Natural killer cell (primary cell): ENCODE measurements around the gene SF3B6. TPM values are rescaled to one million over a fixed set of nuclear protein-coding genes. Genes with fewer than 3 reads are reported as not detected.
"Not testable (repeated sequence)": the region's sequence is repeated elsewhere in the genome, so short reads cannot be mapped to it uniquely, and the experiment has no call there.

Source experiments
- ATAC-seq, 3 donors: fragments of 150-1000 bp in 2 of 3; fragments of 200-7000 bp in 1 of 3; cut with Tn5 transposase; 1 replicate in 1 of 3; 2 replicates in 2 of 3; pipeline ENCODE4 v1.10.0; 2021; ENCODE audit warnings: mild to moderate bottlenecking in 2 of 3, moderate library complexity in 2 of 3
- DNase-seq, 2 donors: peaks; one replicate each; pipeline versions ENCODE4 v3.0.0 to v3.0.0-alpha.2; 2013 to 2021; ENCODE audit warnings: mixed read lengths in 1 of 2
- H3K27ac ChIP-seq: one replicate; pipeline ENCODE4 v1.5.1; 2013; ENCODE audit warnings: mild to moderate bottlenecking, low read length
- H3K27me3 ChIP-seq: one replicate; pipeline ENCODE4 v1.6.1; 2013; ENCODE audit warnings: low read length; ENCODE audit not compliant: control insufficient read depth, insufficient read depth
- H3K36me3 ChIP-seq: one replicate; pipeline ENCODE4 v1.6.1; 2013; ENCODE audit warnings: low read length; ENCODE audit not compliant: control insufficient read depth, insufficient read depth
- H3K4me1 ChIP-seq: one replicate; pipeline ENCODE4 v1.6.1; 2013; ENCODE audit warnings: low read length; ENCODE audit not compliant: control insufficient read depth, insufficient read depth
- H3K4me3 ChIP-seq: one replicate; pipeline ENCODE4 v1.5.1; 2013; ENCODE audit warnings: low read length
- H3K9me3 ChIP-seq: one replicate; pipeline ENCODE4 v1.6.1; 2013; ENCODE audit warnings: low read length; ENCODE audit not compliant: control insufficient read depth, insufficient read depth
- H3K27ac Mint-ChIP-seq, 2 donors: one replicate each; pipeline ENCODE4 v1.8.0; 2022; ENCODE audit warnings: mild to moderate bottlenecking in 2 of 2, mixed read lengths in 2 of 2, moderate library complexity in 1 of 2
- H3K27me3 Mint-ChIP-seq, 2 donors: one replicate each; pipeline ENCODE4 v1.8.0; 2022; ENCODE audit warnings: low read depth in 2 of 2, mixed read lengths in 2 of 2
- H3K36me3 Mint-ChIP-seq: one replicate; pipeline ENCODE4 v1.8.0; 2022; ENCODE audit warnings: mixed read lengths
- H3K4me1 Mint-ChIP-seq, 2 donors: one replicate each; pipeline ENCODE4 v1.8.0; 2022; ENCODE audit warnings: mixed read lengths in 2 of 2
- H3K4me3 Mint-ChIP-seq: one replicate; pipeline ENCODE4 v1.8.0; 2022; ENCODE audit warnings: mild to moderate bottlenecking, moderate library complexity, mixed read lengths
- H3K9me3 Mint-ChIP-seq, 2 donors: one replicate each; pipeline ENCODE4 v1.8.0; 2022; ENCODE audit warnings: mixed read lengths in 2 of 2
- WGBS: methylation state at CpG from one replicate; pipeline ENCODE4 v1.1.7; 2013; ENCODE audit warnings: missing lambda C conversion rate; ENCODE audit not compliant: insufficient coverage; 5-methylcytosine and 5-hydroxymethylcytosine counted together
- intact Hi-C: fragments of 100-400 bp; cut with micrococcal nuclease; formaldehyde crosslinking; loops from one replicate; pipeline ENCODE4 v1.14.2; 2022
- total RNA-seq, 4 donors: library from RNA; stranded (reverse); fragments of 120-200 nt in 1 of 4; gene quantifications; one replicate each; pipeline versions ENCODE4 v1.2.3 to v1.2.4, GENCODE V29; 2013 to 2022
- TF ChIP-seq, protein P1 (sequence below): fragments of 200-600 bp; IDR thresholded peaks from one replicate; pipeline ENCODE4 v1.8.0; 2022; ENCODE audit warnings: antibody characterized with exemption

Gene SF3B6
- total RNA-seq, 3 donors from 2014 or later (not counting 1 experiment from before 2014, with no cell fraction given): 57.2 to 65.1 (median 57.4) TPM

DNA sequence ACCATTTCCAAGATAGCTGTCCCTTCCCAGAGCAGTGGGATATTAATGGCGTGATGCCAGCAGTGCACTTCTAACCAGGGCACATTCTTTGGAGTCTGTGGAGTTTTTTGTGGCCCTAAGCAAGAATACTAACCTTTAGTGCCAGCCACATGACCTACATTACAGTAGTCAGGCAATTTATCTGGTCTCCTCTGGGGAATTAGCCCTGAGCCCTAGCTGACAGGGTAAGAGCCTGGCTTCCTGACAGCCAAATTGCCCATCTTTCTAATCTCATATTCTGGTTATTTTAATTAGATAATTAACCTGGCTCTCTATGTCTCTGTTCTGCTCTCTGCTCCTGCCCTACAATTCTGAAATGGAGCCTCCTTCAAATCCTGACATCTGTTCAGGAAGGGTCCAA is 41.8 kb upstream of the SF3B6 start:
- intact Hi-C loops: no loop called here
- H3K27me3 ChIP-seq: no peaks in the 10 kb centered on the region
- H3K4me1 ChIP-seq: peaks cover 3% of the 10 kb centered on the region
- TF ChIP-seq, protein P1, sequence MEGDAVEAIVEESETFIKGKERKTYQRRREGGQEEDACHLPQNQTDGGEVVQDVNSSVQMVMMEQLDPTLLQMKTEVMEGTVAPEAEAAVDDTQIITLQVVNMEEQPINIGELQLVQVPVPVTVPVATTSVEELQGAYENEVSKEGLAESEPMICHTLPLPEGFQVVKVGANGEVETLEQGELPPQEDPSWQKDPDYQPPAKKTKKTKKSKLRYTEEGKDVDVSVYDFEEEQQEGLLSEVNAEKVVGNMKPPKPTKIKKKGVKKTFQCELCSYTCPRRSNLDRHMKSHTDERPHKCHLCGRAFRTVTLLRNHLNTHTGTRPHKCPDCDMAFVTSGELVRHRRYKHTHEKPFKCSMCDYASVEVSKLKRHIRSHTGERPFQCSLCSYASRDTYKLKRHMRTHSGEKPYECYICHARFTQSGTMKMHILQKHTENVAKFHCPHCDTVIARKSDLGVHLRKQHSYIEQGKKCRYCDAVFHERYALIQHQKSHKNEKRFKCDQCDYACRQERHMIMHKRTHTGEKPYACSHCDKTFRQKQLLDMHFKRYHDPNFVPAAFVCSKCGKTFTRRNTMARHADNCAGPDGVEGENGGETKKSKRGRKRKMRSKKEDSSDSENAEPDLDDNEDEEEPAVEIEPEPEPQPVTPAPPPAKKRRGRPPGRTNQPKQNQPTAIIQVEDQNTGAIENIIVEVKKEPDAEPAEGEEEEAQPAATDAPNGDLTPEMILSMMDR: no peak
- H3K36me3 Mint-ChIP-seq: no peaks in the 10 kb centered on the region
- H3K36me3 ChIP-seq: no peaks in the 10 kb centered on the region
- ATAC-seq (no peak), DNase-seq (no peak)
- no peaks in the 10 kb centered on the region for H3K9me3 ChIP-seq
- H3K27ac Mint-ChIP-seq: no peak overlapping the region
- no peak overlapping the region for H3K27ac ChIP-seq
- H3K4me3 Mint-ChIP-seq: no peak overlapping the region
- H3K4me1 Mint-ChIP-seq: peaks cover 6 to 7% of the 10 kb centered on the region in 2 donors
- H3K4me3 ChIP-seq: no peak overlapping the region
- no peaks in the 10 kb centered on the region for H3K9me3 Mint-ChIP-seq
- no peaks in the 10 kb centered on the region for H3K27me3 Mint-ChIP-seq
- WGBS: 100% methylated on average over 1 of the region's 1 CpG

DNA sequence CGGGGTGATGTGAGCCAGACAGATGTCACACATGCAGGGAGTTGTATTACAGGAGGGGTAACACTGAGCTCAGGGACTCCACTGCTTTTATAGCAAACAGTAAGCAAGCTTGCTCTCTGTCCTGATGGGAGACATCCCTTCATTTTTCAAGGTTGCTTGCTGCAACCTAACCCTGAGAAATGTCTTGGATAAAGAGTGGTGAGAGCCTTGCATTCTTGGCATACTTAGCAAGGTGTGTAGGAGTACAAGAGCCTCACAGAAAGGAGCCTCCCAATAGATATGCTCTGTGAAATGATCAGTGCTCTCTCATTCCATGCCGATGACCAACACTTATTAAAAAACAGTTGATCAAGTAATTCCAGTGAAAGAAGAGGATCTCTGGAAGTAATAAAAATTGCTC is 38.9 kb upstream of the SF3B6 start:
- TF ChIP-seq, protein P1: no peak
- H3K27ac Mint-ChIP-seq: no peak overlapping the region
- H3K27me3 Mint-ChIP-seq: no peaks in the 10 kb centered on the region

DNA sequence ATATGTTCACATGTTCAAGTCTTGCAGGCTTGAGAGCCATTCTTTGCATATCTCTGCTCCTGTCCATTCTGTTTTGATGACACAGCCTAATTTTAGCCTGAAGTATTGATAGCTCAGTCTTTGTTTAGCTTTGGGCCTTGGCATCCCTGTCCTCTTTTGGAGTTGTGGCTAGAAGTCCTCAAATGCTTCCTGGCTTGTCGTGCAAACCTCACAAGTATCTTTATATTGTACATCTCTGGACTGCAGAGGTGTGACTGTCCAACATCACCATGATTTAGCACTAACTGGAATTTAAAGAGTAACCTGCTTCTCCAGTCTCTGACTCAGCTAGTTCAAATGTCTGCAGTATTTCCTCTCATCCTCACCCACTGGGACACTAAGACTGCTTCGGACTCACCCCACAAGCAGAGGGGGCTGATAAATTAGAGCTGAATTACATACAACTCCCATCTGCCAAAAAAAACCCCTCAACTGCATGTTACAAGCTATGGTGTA is 35.3 kb upstream of the SF3B6 start:
- TF ChIP-seq, protein P1: no peak
- Histone ChIP-seq H3K36me3 (no peaks in the 10 kb centered on the region), H3K9me3 (no peaks in the 10 kb centered on the region), H3K27ac (no peak overlapping the region), H3K27me3 (no peaks in the 10 kb centered on the region), H3K4me1 (no peaks in the 10 kb centered on the region), H3K4me3 (no peak overlapping the region)
- intact Hi-C loops: no loop called here
- no peaks in the 10 kb centered on the region for H3K27me3 Mint-ChIP-seq
- H3K4me1 Mint-ChIP-seq: no peaks in the 10 kb centered on the region
- peaks cover 2 to 3% of the 10 kb centered on the region in 2 donors for H3K9me3 Mint-ChIP-seq
- no peak overlapping the region for H3K27ac Mint-ChIP-seq
- ATAC-seq (no peak), DNase-seq (no peak)
- WGBS: 94% methylated on average over 2 of the region's 2 CpGs
- no peak overlapping the region for H3K4me3 Mint-ChIP-seq
- no peaks in the 10 kb centered on the region for H3K36me3 Mint-ChIP-seq

More for the DNA sequence above, 38.9 kb upstream of the SF3B6 start:
- WGBS: no CpG with 5 or more reads among the region's 2 CpGs
- Mint-ChIP-seq H3K9me3 (no peaks in the 10 kb centered on the region), H3K4me1 (no peaks in the 10 kb centered on the region), H3K36me3 (no peaks in the 10 kb centered on the region), H3K4me3 (no peak overlapping the region)
- intact Hi-C loops: no loop called here
- DNase-seq: no peak
- Histone ChIP-seq H3K36me3 (no peaks in the 10 kb centered on the region), H3K4me3 (no peak overlapping the region), H3K4me1 (no peaks in the 10 kb centered on the region), H3K9me3 (no peaks in the 10 kb centered on the region), H3K27ac (no peak overlapping the region), H3K27me3 (no peaks in the 10 kb centered on the region)
- no peak for ATAC-seq

DNA sequence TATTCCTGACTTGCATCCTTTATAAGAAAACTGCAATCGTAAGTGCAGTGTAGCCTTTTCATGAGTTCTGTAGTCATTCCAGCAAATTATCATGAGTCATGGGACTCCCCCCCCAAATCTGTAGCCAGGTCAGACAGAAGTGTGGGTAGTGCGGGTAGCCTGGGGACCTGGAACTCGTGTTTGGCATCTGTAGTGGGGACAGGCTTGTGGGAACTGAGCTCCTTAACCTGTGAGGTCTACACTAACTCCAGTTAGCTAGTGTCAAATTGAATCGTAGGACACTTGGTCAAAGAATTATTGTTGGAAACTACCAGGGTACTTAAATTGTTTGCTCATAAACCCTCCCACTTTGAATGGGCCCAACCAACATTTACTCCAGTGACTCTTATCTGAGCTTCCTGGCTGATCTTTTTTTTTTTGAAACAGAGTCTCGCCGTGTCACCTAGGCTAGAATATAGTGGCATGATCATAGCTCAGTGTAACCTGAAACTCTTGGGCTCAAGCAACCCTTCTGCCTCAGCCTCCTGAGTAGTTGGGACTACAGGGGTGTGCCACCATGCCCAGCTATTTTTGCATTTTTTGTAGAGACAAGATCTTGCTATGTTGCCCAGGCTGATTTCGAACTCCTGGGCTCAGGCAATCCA is 34.7 kb upstream of the SF3B6 start:
- Histone ChIP-seq H3K36me3 (no peaks in the 10 kb centered on the region), H3K9me3 (no peaks in the 10 kb centered on the region), H3K4me1 (no peaks in the 10 kb centered on the region), H3K27me3 (no peaks in the 10 kb centered on the region), H3K27ac (no peak overlapping the region), H3K4me3 (no peak overlapping the region)
- H3K4me1 Mint-ChIP-seq: no peaks in the 10 kb centered on the region
- no peak overlapping the region for H3K27ac Mint-ChIP-seq
- ATAC-seq (no peak), DNase-seq (no peak)
- WGBS: 91% methylated on average over 7 of the region's 7 CpGs
- peaks cover 2 to 3% of the 10 kb centered on the region in 2 donors for H3K9me3 Mint-ChIP-seq
- H3K4me3 Mint-ChIP-seq: no peak overlapping the region
- H3K27me3 Mint-ChIP-seq: no peaks in the 10 kb centered on the region
- TF ChIP-seq, protein P1: no peak
- H3K36me3 Mint-ChIP-seq: peaks cover 2% of the 10 kb centered on the region
- intact Hi-C loops: no loop called here

DNA sequence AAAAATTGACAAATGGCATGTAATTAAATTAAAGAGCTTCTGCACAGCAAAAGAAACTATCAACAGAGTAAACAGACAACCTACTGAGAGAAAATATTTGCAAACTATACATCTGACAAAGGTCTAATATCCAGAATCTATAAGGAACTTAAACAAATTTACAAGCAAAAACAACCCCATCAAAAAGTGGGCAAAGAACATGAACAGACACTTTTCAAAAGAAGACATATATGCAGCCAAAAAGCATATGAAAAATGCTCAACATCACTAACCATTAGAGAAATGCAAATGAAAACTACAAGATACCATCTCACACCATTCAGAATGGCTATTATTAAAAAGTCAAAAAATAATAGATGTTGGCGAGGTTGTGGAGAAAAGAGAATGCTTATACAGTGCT is 33.3 kb upstream of the SF3B6 start:
- H3K9me3 ChIP-seq, intact Hi-C loops, H3K27me3 Mint-ChIP-seq, ATAC-seq, H3K36me3 Mint-ChIP-seq, H3K27me3 ChIP-seq, H3K27ac ChIP-seq, H3K4me3 ChIP-seq, H3K9me3 Mint-ChIP-seq, H3K4me1 Mint-ChIP-seq, H3K27ac Mint-ChIP-seq, DNase-seq, H3K4me1 ChIP-seq, H3K36me3 ChIP-seq, H3K4me3 Mint-ChIP-seq: not testable (repeated sequence)
- 100% methylated on average over 1 of the region's 1 CpG for WGBS
